SW480 (cell line): Measurements from ENCODE around the gene RGS8.
A peak's percentile ranks its signal among the peaks of the same experiment; 100 is the strongest.
"Not testable (repeated sequence)": the region's sequence is repeated elsewhere in the genome, so short reads cannot be mapped to it uniquely, and the experiment has no call there.

ENCODE experiments used
- DNase-seq: peaks from one replicate; pipeline ENCODE4 v3.0.0-alpha.2; 2016; ENCODE audit warnings: low spot score

The RGS8 gene

DNA sequence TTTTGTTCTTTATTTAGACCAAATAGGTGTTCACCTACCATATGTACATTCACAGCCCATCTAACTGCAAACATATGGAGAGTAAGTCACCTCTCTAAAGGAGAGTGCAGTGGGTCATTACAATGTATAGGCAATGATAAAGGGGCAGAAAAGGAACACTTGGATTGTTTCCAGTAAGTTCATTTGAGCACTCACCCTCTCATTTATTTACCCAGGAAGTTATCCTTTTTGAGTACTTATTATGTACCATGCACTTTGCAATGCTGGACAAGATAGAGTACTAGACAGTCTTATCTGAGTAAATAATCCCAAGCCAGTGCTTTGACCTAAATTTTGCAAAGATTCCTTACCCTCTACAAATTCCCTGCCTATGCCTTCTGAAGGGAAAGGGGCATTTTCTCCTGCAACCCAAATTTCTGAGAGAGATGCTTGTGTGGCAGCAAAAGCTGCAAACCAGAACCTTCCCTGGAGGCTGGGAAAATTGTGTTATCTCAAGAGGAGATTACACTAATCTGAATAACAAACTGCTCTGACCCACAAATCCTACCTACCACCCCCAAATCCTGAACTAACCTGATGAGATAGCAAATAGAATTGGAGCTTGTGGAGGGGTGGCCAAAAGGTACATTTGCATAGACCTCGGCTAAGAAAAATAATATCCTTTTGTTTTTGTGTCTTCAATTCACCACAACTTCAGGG is 18.6 kb upstream of the RGS8 start:
- DNase-seq = no peak

GRCh38 chr1:182700351-182700709 is 15.9 kb upstream of the RGS8 start:
- DNase-seq = no peak

DNA sequence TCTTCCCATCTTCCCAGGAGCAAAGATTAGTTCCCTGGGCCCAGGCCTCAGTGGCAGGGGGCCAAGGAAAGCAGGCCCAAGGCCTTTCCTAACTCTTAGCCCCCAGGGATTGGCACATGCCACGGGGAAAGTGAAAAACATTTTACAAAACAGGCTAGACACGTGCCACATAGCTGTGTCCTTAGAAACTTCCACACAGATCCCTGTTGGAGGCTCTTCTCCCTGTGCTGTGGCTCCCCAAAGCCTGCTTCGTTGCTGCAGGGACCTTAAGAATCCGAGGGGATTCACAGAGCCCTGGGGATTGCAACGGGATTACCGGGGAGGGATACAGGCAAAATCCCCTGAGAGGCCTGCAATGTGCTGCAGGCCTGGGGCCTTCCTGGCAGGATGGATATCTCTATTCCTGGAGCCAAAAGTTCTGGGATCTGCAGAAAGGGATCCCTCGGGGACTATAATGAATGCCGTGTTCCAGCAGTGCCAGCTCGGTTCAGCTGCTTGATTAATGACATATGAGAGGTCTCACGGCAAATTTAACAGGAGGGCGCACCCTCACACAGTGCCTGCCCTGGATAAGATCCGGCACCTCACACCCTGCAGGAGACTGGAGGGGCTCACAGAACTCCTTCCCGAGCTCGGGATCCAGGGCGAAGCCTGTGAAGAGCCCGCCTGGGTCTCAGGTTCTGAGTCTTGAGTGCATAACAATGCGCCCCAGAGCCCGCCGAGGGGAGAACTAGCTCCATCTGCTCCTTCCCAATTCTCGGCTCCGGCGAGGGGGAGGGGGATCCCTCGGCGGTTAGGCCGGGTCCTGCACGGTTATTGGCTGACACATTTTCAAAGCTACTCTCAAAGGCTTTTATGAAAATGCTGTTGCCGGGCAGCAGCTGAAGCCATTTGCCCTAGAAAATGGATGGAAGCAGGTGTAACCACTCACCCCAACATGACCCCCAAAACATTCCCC is 15.3 kb upstream of the RGS8 start:
- no peak for DNase-seq

GRCh38 chr1:182698971-182699370 is 14.6 kb upstream of the RGS8 start:
- DNase-seq = no peak

GRCh38 chr1:182693139-182693538 is 8.8 kb upstream of the RGS8 start:
- not testable (repeated sequence) for DNase-seq

DNA sequence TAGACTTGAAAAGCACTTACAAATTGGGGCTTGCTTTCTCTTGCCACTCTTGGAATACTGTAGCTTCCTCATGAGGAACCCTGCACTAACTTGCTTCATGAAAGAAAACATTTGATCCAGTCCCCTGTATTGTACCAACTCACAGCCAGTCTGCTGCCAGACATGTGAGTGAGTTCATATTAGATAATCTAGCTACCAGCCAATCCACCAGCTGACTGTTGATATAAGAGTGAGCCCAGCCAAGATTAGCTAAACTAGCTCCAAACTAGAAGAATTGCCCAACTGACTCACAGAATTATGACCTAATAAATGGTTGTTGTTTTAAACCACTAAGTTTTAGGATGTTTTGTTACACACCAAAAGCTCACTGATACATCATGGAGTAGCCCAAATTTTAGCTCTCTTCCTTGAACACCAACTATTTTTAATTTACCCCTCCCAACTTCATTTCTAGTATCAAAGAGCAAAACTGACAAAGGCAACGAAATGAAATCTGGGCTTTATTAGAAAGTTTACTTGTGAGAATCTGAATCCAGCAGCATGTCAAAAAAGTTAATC is 6.6 kb upstream of the RGS8 start:
- no peak for DNase-seq

GRCh38 chr1:182688436-182689205 is 4.2 kb upstream of the RGS8 start:
- no peak for DNase-seq

DNA sequence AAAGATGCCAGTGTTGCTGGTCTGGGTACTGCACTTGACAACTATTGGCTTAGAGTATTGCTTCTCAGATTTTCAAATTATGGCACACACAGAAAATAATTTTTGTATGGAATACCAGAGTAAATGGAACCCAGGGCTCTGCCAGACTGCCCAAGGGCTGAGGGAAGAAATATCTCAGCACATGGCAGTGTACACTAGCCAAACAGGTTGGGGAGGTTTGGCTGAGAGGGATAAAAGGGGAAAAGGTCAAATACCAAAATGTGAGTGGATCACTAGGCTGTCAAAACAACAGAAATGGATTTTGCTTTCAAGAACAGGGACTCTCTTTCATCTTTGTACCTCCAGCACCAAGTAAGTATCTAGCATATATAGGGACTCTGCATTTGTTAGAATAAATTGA is 3.0 kb upstream of the RGS8 start:
- no peak for DNase-seq

DNA sequence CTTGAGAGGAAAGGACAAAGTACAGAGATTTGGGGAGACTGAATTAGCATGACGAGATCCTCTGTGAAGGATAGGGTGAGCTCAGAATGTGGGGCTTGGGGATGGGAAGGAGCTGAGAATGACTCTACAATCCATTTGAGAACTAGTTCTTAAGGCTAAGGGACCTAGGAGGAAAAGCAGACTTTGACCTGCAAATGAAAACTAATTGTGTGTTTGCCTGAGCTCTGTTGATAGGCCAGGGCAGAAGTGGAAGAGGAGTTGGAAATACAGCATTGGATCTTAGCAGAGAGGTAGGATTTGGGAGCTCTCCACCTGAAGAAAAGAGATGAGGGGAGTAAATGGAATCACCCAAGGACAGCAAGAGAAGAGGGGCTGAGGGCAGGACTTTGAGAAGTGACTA is 2.1 kb upstream of the RGS8 start:
- no peak for DNase-seq

- DNase-seq = no peak
Observed at GRCh38 chr1:182685215-182685614, 828 bp upstream of the RGS8 start.

DNA sequence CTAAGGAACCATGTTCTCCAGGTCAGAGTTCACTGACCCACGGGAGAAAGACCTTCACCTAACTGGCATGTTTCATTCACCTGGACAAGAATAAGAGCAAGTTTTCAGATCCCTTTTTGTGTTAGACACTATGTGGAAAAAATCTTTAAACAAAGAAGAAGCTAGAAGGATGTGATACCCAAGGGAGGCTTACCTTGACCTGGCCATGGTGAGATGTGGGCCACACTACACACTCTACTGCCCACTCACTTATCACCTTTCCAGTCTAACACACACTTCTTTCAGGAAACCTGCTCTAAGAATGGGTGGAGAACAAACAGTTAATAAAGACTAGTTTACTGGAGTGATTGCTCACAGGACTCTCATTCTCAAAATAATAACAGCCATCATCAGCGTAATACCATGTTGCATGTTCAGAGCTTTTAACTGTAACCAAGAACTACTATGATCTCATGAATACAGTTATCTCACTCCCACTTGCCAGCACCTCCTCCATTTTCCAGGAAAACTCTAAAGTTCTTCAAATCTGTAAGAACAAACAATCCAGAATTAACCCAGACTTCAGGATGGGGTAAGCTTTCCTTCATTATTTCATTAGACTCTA is 1.4 kb downstream of the RGS8 start:
- no peak for DNase-seq

GRCh38 chr1:182682406-182682805 is 2.0 kb downstream of the RGS8 start:
- no peak for DNase-seq

DNA sequence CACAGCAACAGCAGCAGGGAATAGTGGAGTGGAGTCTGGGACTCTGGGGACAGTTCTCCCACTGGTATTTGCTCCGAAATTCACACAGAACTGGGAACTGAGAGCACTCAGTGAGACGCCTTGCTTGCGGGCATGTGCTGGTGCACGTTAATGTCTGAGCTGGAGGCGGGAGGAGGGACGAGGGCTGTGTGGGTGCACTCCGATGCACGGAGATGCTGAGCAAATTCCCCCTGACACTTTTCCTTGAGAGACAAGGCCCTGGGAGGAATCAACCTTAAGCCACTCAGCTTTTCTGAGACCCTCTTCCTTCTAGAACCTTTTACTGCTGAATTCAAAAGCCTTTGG is 2.8 kb downstream of the RGS8 start:
- DNase-seq = no peak

- peak; percentile 13 for DNase-seq
Observed at GRCh38 chr1:182680901-182681567, 3.4 kb downstream of the RGS8 start.

DNA sequence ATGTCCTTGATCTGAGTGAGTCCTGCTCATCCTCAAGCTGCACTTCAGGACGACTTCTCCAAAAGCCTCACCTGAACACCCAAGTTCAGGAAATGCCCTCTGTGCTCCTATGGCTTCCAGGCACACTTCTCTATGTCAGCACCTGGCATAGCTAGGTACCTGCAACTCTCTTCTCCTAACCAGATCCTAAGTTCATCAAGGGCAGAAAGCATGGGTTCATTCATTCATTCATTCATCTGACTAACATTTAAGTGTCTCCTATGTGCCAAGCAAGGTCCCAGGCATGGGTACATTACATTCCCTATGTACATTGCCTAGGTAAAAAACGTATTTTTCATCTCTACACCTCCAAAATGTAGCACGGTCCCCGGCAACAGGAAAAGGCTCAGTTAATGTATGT is 4.0 kb downstream of the RGS8 start:
- no peak for DNase-seq

- no peak for DNase-seq
Observed at GRCh38 chr1:182679684-182680083, 4.7 kb downstream of the RGS8 start.

- DNase-seq = no peak
Observed at GRCh38 chr1:182677397-182678098, 6.8 kb downstream of the RGS8 start.

- DNase-seq = no peak
Observed at GRCh38 chr1:182676274-182676673, 8.1 kb downstream of the RGS8 start.

- DNase-seq = no peak
Observed at GRCh38 chr1:182674346-182675246, 9.8 kb downstream of the RGS8 start.

DNA sequence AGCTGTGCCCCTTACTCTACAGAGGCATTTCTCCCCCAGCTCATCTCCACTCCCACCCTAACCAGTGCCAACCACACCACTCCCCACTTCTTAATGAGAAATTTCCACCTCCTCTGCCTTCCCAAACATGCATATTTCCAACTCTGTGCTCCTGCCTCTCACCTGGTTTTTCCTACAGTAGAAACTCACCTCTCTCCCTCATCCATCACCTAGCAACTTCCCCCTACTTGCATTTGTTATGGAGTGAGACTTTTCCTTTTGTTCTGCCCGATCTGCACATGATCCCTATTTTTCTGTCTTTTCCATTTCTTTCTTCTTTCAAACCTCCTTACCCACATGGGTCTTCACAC is 11.9 kb downstream of the RGS8 start:
- DNase-seq = no peak
